Pancreas (tissue), 10 donors: ENCODE results near the gene FERMT3. TPM values are rescaled to one million over a fixed set of nuclear protein-coding genes. Genes with fewer than 3 reads are reported as not detected.

Experiments
- ATAC-seq, 4 donors: fragments of 200-7000 bp; cut with Tn5 transposase; one replicate each; pipeline versions ENCODE4 v1.8.0 to v1.9.1; 2020; ENCODE audit warnings: mild to moderate bottlenecking in 4 of 4, moderate library complexity in 4 of 4
- DNase-seq, 6 donors: peaks; one replicate each; pipeline ENCODE4 v3.0.0-alpha.2; 2020
- FAIRE-seq: peaks from 2 replicates; lab custom pipeline; 2012; peaks lifted over from hg19 to GRCh38; lab: Jason Lieb, UNC
- H3K27ac ChIP-seq, 4 donors: fragments of 200-600 bp; sonication (generic); 1 replicate in 3 of 4; 2 replicates in 1 of 4; pipeline versions ENCODE4 v1.5.0 to v1.8.0; 2020
- H3K27me3 ChIP-seq, 4 donors: fragments of 200-600 bp; one replicate each; pipeline ENCODE4 v1.8.0; 2021
- H3K36me3 ChIP-seq, 3 donors: fragments of 200-600 bp; sonication (generic) in 1 of 3; one replicate each; pipeline versions ENCODE4 v1.5.0 to v1.8.0; 2020 to 2021
- H3K4me1 ChIP-seq, 3 donors: fragments of 200-600 bp; one replicate each; pipeline ENCODE4 v1.8.0; 2021
- H3K4me3 ChIP-seq, 4 donors: fragments of 200-600 bp; sonication (generic) in 2 of 4; one replicate each; pipeline versions ENCODE4 v1.5.0 to v1.8.0; 2020 to 2021
- H3K9me3 ChIP-seq, 4 donors: fragments of 200-600 bp; one replicate each; pipeline ENCODE4 v1.8.0; 2021
- CTCF ChIP-seq, 4 donors: fragments of 200-600 bp; sonication (generic) in 3 of 4; IDR thresholded peaks; one replicate each; pipeline versions ENCODE4 v1.5.0 to v1.8.0; 2021; ENCODE audit warnings: antibody characterized with exemption in 4 of 4
- WGBS, 2 donors: extraction: QIAGEN DNeasy Blood & Tissue Kit; methylation state at CpG; one replicate each; pipeline ENCODE4 v1.1.7; 2013; 5-methylcytosine and 5-hydroxymethylcytosine counted together
- intact Hi-C, 3 donors: fragments of 100-400 bp; cut with DNase I; formaldehyde crosslinking; loops; one replicate each; pipeline versions ENCODE4 v1.11.1 to v1.14.2; 2022
- polyA plus RNA-seq, 2 donors: library from polyadenylated mRNA; stranded (reverse); fragments of 200-250 nt; gene quantifications; one replicate each; pipeline ENCODE4 v1.2.3, GENCODE V29; 2013
- total RNA-seq, 6 donors: library from RNA; stranded (reverse); fragmentation: NEBNext Ultra II Directional in 4 of 6; extraction: Animal tissue kit (Norgen Biotek cat#: 25700) in 4 of 6; gene quantifications; one replicate each; pipeline versions ENCODE4 v1.2.1 to v1.2.4, GENCODE V29; 2021 to 2023
- donor health status: healthy with polysubstance abuse.
- donor health status: DM: no; HTN: no; CAD: no; lungs with moderate emphysema.
- donor health status: DM: no; HTN: no; CAD: no.
- donor health status: control.
- donor health status: control.
- donor health status: Bipolar disorder and iron deficiency.
- donor health status: DM: yes; HTN: yes; CAD: no.
- donor health status: DM: no; HTN: no; CAD: no.
- donor health status: DM: no; HTN: no; CAD: no.
- donor health status: DM: yes; HTN: yes; CAD: no.

FERMT3 gene
- total and polyA plus RNA-seq, 8 donors: 1.9 to 16.3 (median 9.1) TPM

- Histone ChIP-seq H3K27ac (no peak overlapping the region), H3K4me1 (peaks cover 14 to 46% (median 19%) of the 10 kb centered on the region in 3 donors), H3K36me3 (no peaks in the 10 kb centered on the region), H3K9me3 (no peaks in the 10 kb centered on the region), H3K27me3 (no peaks in the 10 kb centered on the region), H3K4me3 (no peak overlapping the region)
- 85 to 89% methylated on average over 14 to 15 of the region's 15 CpGs for WGBS, 2 donors
- intact Hi-C loops: no loop called here
- no peak for FAIRE-seq
- peak in 3 of 6 donors; percentile 28 to 79 (median 46) for DNase-seq
- ATAC-seq: no peak
- TF ChIP-seq CTCF (IDR thresholded peaks at IDR 0.05): no peak
These were observed 25.9 kb downstream of the FERMT3 start for GRCh38 chr11:64232182-64232966.

GRCh38 chr11:64232967-64233315, 26.4 kb downstream of the FERMT3 start:
- intact Hi-C loops: no loop called here
- DNase-seq (no peak), FAIRE-seq (no peak), ATAC-seq (no peak)
- Histone ChIP-seq H3K36me3 (no peaks in the 10 kb centered on the region), H3K27me3 (no peaks in the 10 kb centered on the region), H3K4me1 (peaks cover 17 to 44% (median 22%) of the 10 kb centered on the region in 3 donors), H3K4me3 (no peak overlapping the region), H3K9me3 (no peaks in the 10 kb centered on the region), H3K27ac (no peak overlapping the region)
- WGBS, 2 donors: 83 to 87% methylated on average over 8 of the region's 8 CpGs
- TF ChIP-seq CTCF (IDR thresholded peaks at IDR 0.05): no peak

- H3K27me3 ChIP-seq: no peaks in the 10 kb centered on the region
- peak within 1 kb of the TSS; percentile 75 to 90 (median 86) for H3K27ac ChIP-seq
- no peak for FAIRE-seq
- WGBS, 2 donors: 1 to 2% methylated on average over 42 to 53 of the region's 62 CpGs
- intact Hi-C loops: no loop called here
- TF ChIP-seq CTCF (IDR thresholded peaks at IDR 0.05): no peak
- peaks cover 25 to 45% (median 33%) of the 10 kb centered on the region in 3 donors for H3K4me1 ChIP-seq
- peak; percentile 75 to 89 (median 86) for DNase-seq
- H3K36me3 ChIP-seq: no peaks in the 10 kb centered on the region
- H3K9me3 ChIP-seq: no peaks in the 10 kb centered on the region
- peak within 1 kb of the TSS; percentile 55 to 78 (median 74) for H3K4me3 ChIP-seq
- peak; percentile 38 to 61 (median 50) for ATAC-seq
These were observed 27.5 kb downstream of the FERMT3 start, which contains the start of gene VEGFB for GRCh38 chr11:64233913-64234586. Gene VEGFB (plus strand): TSS chr11:64234584. CDS start chr11:64234834, 250 bp downstream.

GRCh38 chr11:64234647-64235379, 28.3 kb downstream of the FERMT3 start:
- Histone ChIP-seq H3K27ac (peak overlapping the region; percentile 75 to 90 (median 86)), H3K36me3 (no peaks in the 10 kb centered on the region), H3K27me3 (no peaks in the 10 kb centered on the region), H3K9me3 (no peaks in the 10 kb centered on the region), H3K4me1 (peaks cover 25 to 46% (median 34%) of the 10 kb centered on the region in 3 donors), H3K4me3 (peak overlapping the region; percentile 55 to 78 (median 74))
- ATAC-seq (peak; percentile 34 to 48 (median 40)), DNase-seq (peak; percentile 66 to 87 (median 74)), FAIRE-seq (no peak)
- no peak for TF ChIP-seq CTCF (IDR thresholded peaks at IDR 0.05)
- intact Hi-C loops: no loop called here
- whole genome bisulfite sequencing, 2 donors: 0 to 1% methylated on average over 29 to 80 of the region's 80 CpGs
